ENCODE results near the gene TMPRSS9.
"Not testable (repeated sequence)": the region's sequence is repeated elsewhere in the genome, so short reads cannot be mapped to it uniquely, and the experiment has no call there.

Gene TMPRSS9

GRCh38 chr19:2391118-2391725 lies 31.2 kb downstream of the TMPRSS9 start:
- peak; percentile 80 for TF ChIP-seq CTCF (IDR thresholded peaks at IDR 0.05; ENCODE audit: extremely low read depth, insufficient read depth, missing control alignments)
- peak; percentile 76 for DNase-seq (ENCODE audit: low spot score)
- in situ Hi-C loops (cut with MboI; ENCODE audit: low pct_unique_long_range_greater_than_20kb, low sequenced_read_pairs, unreplicated experiment), result loop anchor here (10.0 kb wide), 1 partner anchor 226 kb away; the partner anchor contains the start of gene DOT1L

GRCh38 chr19:2392366-2392765 lies 32.3 kb downstream of the TMPRSS9 start:
- no peak for TF ChIP-seq CTCF (IDR thresholded peaks at IDR 0.05; ENCODE audit: extremely low read depth, insufficient read depth, missing control alignments)
- in situ Hi-C loops (cut with MboI; ENCODE audit: low pct_unique_long_range_greater_than_20kb, low sequenced_read_pairs, unreplicated experiment), result loop anchor here (10.0 kb wide), 1 partner anchor 228 kb away; the partner anchor contains the start of gene DOT1L
- no peak for DNase-seq (ENCODE audit: low spot score)

- not testable (repeated sequence) for DNase-seq (ENCODE audit: low spot score)
- in situ Hi-C loops (cut with MboI; ENCODE audit: low pct_unique_long_range_greater_than_20kb, low sequenced_read_pairs, unreplicated experiment), result loop anchor here (10.0 kb wide), 1 partner anchor 228 kb away; the partner anchor contains the start of gene DOT1L
Measured at GRCh38 chr19:2392899-2393298, 32.8 kb downstream of the TMPRSS9 start.

GRCh38 chr19:2394054-2394441 lies 34.0 kb downstream of the TMPRSS9 start:
- TF ChIP-seq CTCF (IDR thresholded peaks at IDR 0.05; ENCODE audit: extremely low read depth, insufficient read depth, missing control alignments), result no peak
- DNase-seq (ENCODE audit: low spot score), result no peak
- in situ Hi-C loops (cut with MboI; ENCODE audit: low pct_unique_long_range_greater_than_20kb, low sequenced_read_pairs, unreplicated experiment), result loop anchor here (10.0 kb wide), 1 partner anchor 229 kb away; the partner anchor contains the start of gene DOT1L

- TF ChIP-seq CTCF (IDR thresholded peaks at IDR 0.05; ENCODE audit: extremely low read depth, insufficient read depth, missing control alignments), result no peak
- DNase-seq (ENCODE audit: low spot score), result peak; percentile 70
- in situ Hi-C loops (cut with MboI; ENCODE audit: low pct_unique_long_range_greater_than_20kb, low sequenced_read_pairs, unreplicated experiment), result loop anchor here (10.0 kb wide), 1 partner anchor 230 kb away; the partner anchor contains the start of gene DOT1L
Measured at GRCh38 chr19:2394442-2395292, 34.6 kb downstream of the TMPRSS9 start.

GRCh38 chr19:2395293-2395829 lies 35.3 kb downstream of the TMPRSS9 start:
- in situ Hi-C loops (cut with MboI; ENCODE audit: low pct_unique_long_range_greater_than_20kb, low sequenced_read_pairs, unreplicated experiment), result loop anchor here (10.0 kb wide), 1 partner anchor 231 kb away; the partner anchor contains the start of gene DOT1L
- not testable (repeated sequence) for DNase-seq (ENCODE audit: low spot score)

- in situ Hi-C loops (cut with MboI; ENCODE audit: low pct_unique_long_range_greater_than_20kb, low sequenced_read_pairs, unreplicated experiment), result loop anchor here (10.0 kb wide), 1 partner anchor 232 kb away; the partner anchor contains the start of gene DOT1L
- DNase-seq (ENCODE audit: low spot score), result not testable (repeated sequence)
Measured at GRCh38 chr19:2397173-2397572, 37.1 kb downstream of the TMPRSS9 start.

Measured in GM13977 (cell line).